Endodermal cell (in vitro differentiated cells): ENCODE results near the gene IFNL3. TPM values are rescaled to one million over a fixed set of nuclear protein-coding genes. Genes with fewer than 3 reads are reported as not detected.
A peak's percentile ranks its signal among the peaks of the same experiment; 100 is the strongest.
"Not testable (repeated sequence)": the region's sequence is repeated elsewhere in the genome, so short reads cannot be mapped to it uniquely, and the experiment has no call there.

ENCODE experiments used
- DNase-seq: peaks from one replicate; pipeline ENCODE4 v3.0.0-alpha.2; 2017
- H3K27ac ChIP-seq: 2 replicates; pipeline ENCODE4 v1.5.1; 2013; ENCODE audit warnings: mild to moderate bottlenecking, low read depth, low read length, moderate library complexity
- H3K27me3 ChIP-seq: 2 replicates; pipeline ENCODE4 v1.6.1; 2013; ENCODE audit warnings: mild to moderate bottlenecking, low read length, moderate library complexity; ENCODE audit not compliant: insufficient read depth, control insufficient read depth, poor library complexity, severe bottlenecking
- H3K36me3 ChIP-seq: 2 replicates; pipeline ENCODE4 v1.7.0; 2013; ENCODE audit warnings: mild to moderate bottlenecking, low read length, moderate library complexity; ENCODE audit not compliant: control insufficient read depth, insufficient read depth
- H3K4me1 ChIP-seq: one replicate; pipeline ENCODE4 v1.7.0; 2013; ENCODE audit warnings: low read length; ENCODE audit not compliant: control insufficient read depth, insufficient read depth
- H3K4me3 ChIP-seq: 2 replicates; pipeline ENCODE4 v1.5.1; 2013; ENCODE audit warnings: mild to moderate bottlenecking, low read length, moderate library complexity
- H3K9ac ChIP-seq: 2 replicates; pipeline ENCODE4 v1.6.1; 2013; ENCODE audit warnings: mild to moderate bottlenecking, low read length, moderate library complexity; ENCODE audit not compliant: poor library complexity, severe bottlenecking; ENCODE audit errors: extremely low read depth
- H3K9me3 ChIP-seq: 2 replicates; pipeline ENCODE4 v1.6.1; 2013; ENCODE audit warnings: mild to moderate bottlenecking, low read length, moderate library complexity; ENCODE audit not compliant: control insufficient read depth
- H3K27ac Mint-ChIP-seq: 2 replicates; pipeline ENCODE4 v1.8.0; 2020; ENCODE audit warnings: mixed read lengths
- H3K27me3 Mint-ChIP-seq: 2 replicates; pipeline ENCODE4 v1.8.0; 2021; ENCODE audit warnings: mild to moderate bottlenecking, mixed read lengths; ENCODE audit not compliant: insufficient read depth
- H3K36me3 Mint-ChIP-seq: 2 replicates; pipeline ENCODE4 v1.8.0; 2020; ENCODE audit warnings: low read depth, mixed read lengths
- H3K4me1 Mint-ChIP-seq: 2 replicates; pipeline ENCODE4 v1.8.0; 2020; ENCODE audit warnings: mixed read lengths
- H3K4me3 Mint-ChIP-seq: 2 replicates; pipeline ENCODE4 v1.8.0; 2020; ENCODE audit warnings: mild to moderate bottlenecking, moderate library complexity, mixed read lengths
- H3K9me3 Mint-ChIP-seq: 2 replicates; pipeline ENCODE4 v1.8.0; 2020; ENCODE audit warnings: mild to moderate bottlenecking, mixed read lengths
- CTCF ChIP-seq: fragments of 200-600 bp; sonication (generic); conservative IDR thresholded peaks from 2 replicates; pipeline ENCODE4 v1.5.0; 2021; ENCODE audit warnings: antibody characterized with exemption, mild to moderate bottlenecking
- WGBS, 2 experiments: methylation state at CpG; one replicate each; pipeline versions ENCODE4 v1.1.5 to v1.1.7; 2013; ENCODE audit warnings: missing lambda C conversion rate in 2 of 2, mixed read lengths in 1 of 2; ENCODE audit not compliant: insufficient coverage in 1 of 2, insufficient read length in 1 of 2; 5-methylcytosine and 5-hydroxymethylcytosine counted together
- total RNA-seq, 2 donors: library from RNA; stranded (reverse); fragmentation: NEBNext Ultra II Directional in 1 of 2; extraction: Animal tissue kit (Norgen Biotek cat#: 25700) in 1 of 2; gene quantifications; 2 replicates in 1 of 2; 3 replicates in 1 of 2; pipeline ENCODE4 v1.2.1, GENCODE V29; 2021

Gene IFNL3
- total RNA-seq, 2 donors from 2014 or later, result not detected

GRCh38 chr19:39217094-39217493 is 27.7 kb downstream of the IFNL3 start:
- no peak overlapping the region for H3K27ac ChIP-seq
- no peaks in the 10 kb centered on the region for H3K36me3 Mint-ChIP-seq
- H3K9me3 ChIP-seq, result peaks cover 5% of the 10 kb centered on the region
- no peaks in the 10 kb centered on the region for H3K4me1 ChIP-seq
- no peak overlapping the region for H3K9ac ChIP-seq
- H3K4me3 ChIP-seq, result no peak overlapping the region
- 66 to 79% methylated on average over 5 of the region's 5 CpGs for WGBS, 2 experiments
- H3K27me3 ChIP-seq, result peaks cover 3% of the 10 kb centered on the region
- no peak for TF ChIP-seq CTCF
- no peak overlapping the region for H3K27ac Mint-ChIP-seq
- H3K27me3 Mint-ChIP-seq, result peaks cover 40% of the 10 kb centered on the region
- DNase-seq, result no peak
- H3K4me3 Mint-ChIP-seq, result no peak overlapping the region
- H3K9me3 Mint-ChIP-seq, result peaks cover 12% of the 10 kb centered on the region
- no peaks in the 10 kb centered on the region for H3K36me3 ChIP-seq
- no peaks in the 10 kb centered on the region for H3K4me1 Mint-ChIP-seq

GRCh38 chr19:39215323-39215722 is 29.5 kb downstream of the IFNL3 start:
- WGBS, 2 experiments, result 78 to 95% methylated on average over 1 to 3 of the region's 3 CpGs
- Mint-ChIP-seq H3K27me3 (peaks cover 31% of the 10 kb centered on the region), H3K9me3 (peaks cover 12% of the 10 kb centered on the region)
- not testable (repeated sequence) for H3K9ac ChIP-seq, H3K4me1 ChIP-seq, H3K36me3 ChIP-seq, H3K27me3 ChIP-seq, DNase-seq, H3K27ac Mint-ChIP-seq, H3K4me3 Mint-ChIP-seq, H3K36me3 Mint-ChIP-seq, H3K27ac ChIP-seq, H3K4me3 ChIP-seq, H3K4me1 Mint-ChIP-seq, H3K9me3 ChIP-seq

- DNase-seq, result peak; percentile 86
Measured at GRCh38 chr19:39212375-39212742, 32.4 kb downstream of the IFNL3 start.

More at GRCh38 chr19:39212375-39212742, 32.4 kb downstream of the IFNL3 start:
- H3K4me1 Mint-ChIP-seq, result no peaks in the 10 kb centered on the region
- 24 to 28% methylated on average over 5 to 7 of the region's 8 CpGs for WGBS, 2 experiments
- Histone ChIP-seq H3K9me3 (peaks cover 5% of the 10 kb centered on the region), H3K27me3 (no peaks in the 10 kb centered on the region), H3K4me1 (no peaks in the 10 kb centered on the region), H3K4me3 (no peak overlapping the region), H3K27ac (no peak overlapping the region), H3K9ac (no peak overlapping the region), H3K36me3 (no peaks in the 10 kb centered on the region)
- H3K36me3 Mint-ChIP-seq, result no peaks in the 10 kb centered on the region
- TF ChIP-seq CTCF, result peak; percentile 76
- H3K27me3 Mint-ChIP-seq, result peaks cover 23% of the 10 kb centered on the region
- H3K27ac Mint-ChIP-seq, result no peak overlapping the region
- H3K9me3 Mint-ChIP-seq, result peaks cover 12% of the 10 kb centered on the region
- H3K4me3 Mint-ChIP-seq, result no peak overlapping the region
